ENCODE data around the gene CD209.

Gene CD209

DNA sequence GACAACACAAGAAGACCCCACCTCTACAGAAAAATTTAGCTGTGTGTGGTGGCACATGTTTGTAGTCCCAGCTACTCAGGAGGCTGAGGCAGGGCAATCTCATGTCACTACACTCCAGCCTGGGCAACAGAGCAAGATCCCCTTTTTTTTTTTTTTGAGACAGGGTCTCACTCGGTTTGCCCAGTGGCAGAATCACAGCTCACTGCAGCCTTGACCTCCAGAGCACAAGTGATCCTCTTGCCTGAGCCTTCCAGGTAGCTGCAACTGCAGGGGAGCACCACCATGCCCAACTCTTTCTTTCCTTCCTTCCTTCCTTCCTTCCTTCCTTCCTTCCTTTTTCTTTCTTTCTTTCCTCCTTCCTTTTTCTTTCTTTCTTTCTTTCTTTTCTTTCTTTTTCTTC lies 11.2 kb downstream of the CD209 start:
- no peak for DNase-seq

DNA sequence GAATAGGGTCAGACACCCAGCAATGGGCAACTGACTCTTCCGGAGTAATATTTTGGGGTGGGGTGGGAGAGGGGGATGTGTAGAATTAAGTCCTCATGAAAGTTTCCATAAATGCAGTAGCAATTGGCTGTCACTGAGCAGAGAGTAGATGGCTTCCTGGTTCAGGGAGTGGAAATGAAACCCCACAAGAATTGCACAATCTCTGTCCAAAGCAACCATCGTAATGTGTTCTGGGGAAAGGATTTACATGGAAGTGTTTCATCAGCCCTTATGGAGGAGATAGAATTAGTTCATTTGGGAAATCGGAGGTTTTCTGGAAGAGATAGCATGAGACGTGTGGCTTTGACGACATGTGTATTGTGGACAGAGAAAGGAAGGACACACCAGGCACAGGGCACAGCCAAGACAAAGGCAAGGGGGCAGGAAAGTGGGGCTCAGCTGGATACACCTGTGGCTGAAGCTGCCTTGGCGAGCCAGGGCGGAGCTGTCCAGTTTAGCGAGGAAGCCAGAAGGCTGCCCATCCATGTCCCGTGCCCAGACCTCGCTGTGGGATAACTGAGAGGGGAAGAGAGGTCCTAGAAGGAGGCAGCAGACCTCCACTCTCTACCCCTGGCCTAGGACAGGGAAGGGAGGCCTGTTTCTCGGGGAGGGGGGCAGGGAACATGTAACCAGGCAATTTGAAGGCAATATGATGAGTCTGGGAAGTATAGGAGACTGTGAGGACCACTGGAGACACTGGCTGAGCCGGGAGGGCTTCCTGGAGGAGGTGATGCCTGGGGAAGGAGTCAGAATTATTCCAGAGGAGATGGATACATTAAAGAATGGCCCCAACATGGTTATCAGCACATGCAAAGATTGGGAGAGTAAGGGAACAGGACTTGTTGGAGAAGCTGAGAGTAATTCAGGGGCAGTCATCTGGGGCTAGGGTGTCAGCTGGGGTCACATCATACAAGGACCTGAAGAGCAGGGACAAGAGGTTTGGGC lies 12.8 kb downstream of the CD209 start:
- no peak for DNase-seq

DNA sequence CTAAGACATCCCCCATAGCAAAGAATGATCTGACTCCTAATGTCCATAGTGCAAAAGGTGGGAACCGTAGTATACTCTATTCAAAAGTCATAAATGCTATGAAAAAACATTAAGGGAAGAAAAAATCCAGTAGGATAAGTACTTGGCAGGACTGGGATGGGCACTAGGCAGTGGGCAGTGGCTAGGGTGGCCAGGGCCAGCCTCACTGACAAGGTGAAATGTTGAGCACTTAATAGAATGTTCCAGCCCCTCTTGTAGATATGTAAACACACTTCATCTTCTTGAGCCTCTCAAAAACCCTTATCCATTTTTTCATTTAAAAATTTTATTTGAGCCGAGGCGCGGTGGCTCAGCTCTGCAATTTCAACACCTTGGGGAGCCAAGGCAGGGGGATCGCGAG lies 14.0 kb downstream of the CD209 start:
- DNase-seq: no peak

DNA sequence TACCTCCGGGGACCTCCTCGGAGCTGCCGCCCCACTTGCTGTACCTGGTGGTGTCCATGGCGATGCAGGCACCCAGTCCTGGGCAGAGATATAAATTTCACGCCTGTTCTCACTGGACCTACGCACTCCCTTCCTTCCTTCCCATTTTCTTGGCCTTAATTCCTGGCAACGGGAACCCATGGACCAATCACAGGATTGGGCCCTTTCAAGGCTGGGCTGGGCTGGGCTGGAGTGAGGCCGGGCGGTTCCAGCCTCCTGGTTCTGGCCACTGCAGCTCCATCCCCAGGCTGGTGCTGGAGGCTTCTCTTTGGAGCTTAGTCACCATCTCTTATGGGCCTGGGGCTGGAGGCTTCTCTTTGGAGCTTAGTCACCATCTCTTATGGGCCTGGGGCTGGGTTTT lies 15.3 kb downstream of the CD209 start, which contains the start of gene CLEC4G:
CLEC4G (minus strand) TSS at position 66 of the 400 bp plus-strand sequence; CDS start at position 58, 8 bp downstream.
- DNase-seq: no peak

- DNase-seq: no peak
Measured at GRCh38 chr19:7731615-7732014, 15.7 kb downstream of the CD209 start.

- no peak for DNase-seq
Measured at GRCh38 chr19:7731218-7731595, 16.1 kb downstream of the CD209 start.

DNA sequence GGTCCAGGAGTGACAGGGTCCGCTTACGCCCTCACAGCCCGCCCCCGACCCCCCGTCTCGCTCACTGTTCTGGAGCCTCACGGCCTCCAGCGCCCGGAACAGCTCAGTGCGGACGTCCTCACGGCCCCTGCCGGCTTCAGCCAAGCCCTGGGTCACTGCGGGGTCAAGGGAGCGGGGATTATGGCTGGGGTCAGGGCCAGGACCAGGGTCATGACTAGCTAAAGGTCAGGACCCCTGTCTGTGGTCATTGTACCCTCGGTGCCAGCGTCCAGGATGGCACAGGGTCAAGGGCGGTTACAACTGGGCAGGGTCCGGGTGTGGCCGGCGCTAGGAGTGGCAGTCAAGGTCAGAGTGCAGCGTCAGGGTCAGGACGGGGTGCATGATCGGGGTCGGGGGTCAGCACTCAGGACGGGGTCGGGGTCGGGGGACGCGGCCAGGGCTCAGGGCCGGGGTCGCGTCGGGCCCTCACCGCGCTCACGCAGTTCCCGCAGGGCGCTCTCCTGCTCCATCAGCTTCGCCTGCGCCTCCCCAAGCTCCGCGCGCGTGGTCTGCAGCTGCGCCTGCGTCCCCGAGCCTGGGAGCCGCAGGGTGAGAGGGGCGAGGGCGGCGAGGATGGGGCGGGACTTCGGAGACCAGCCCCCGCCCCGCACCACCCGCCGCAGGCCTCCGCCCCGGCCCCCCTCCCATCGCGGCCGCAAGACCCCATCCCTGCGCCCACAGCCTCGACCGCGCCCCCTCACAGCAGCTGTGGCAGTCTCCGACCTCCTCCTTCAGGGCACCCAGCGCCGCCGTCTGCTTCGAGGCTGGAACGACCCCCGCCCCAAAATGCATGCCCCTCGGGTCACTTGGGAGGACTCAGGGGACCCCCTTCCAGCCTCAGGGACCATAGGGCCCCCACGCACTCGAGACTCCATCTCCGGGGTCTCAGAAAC lies 16.8 kb downstream of the CD209 start:
- DNase-seq: no peak

GRCh38 chr19:7729831-7730285 lies 17.5 kb downstream of the CD209 start:
- DNase-seq: no peak

GRCh38 chr19:7729211-7729610 lies 18.1 kb downstream of the CD209 start:
- DNase-seq: no peak

GRCh38 chr19:7725791-7726190 lies 21.5 kb downstream of the CD209 start:
- no peak for DNase-seq

- no peak for DNase-seq
Measured at GRCh38 chr19:7722231-7722651, 25.1 kb downstream of the CD209 start.

GRCh38 chr19:7720351-7720750 lies 27.0 kb downstream of the CD209 start:
- no peak for DNase-seq

DNA sequence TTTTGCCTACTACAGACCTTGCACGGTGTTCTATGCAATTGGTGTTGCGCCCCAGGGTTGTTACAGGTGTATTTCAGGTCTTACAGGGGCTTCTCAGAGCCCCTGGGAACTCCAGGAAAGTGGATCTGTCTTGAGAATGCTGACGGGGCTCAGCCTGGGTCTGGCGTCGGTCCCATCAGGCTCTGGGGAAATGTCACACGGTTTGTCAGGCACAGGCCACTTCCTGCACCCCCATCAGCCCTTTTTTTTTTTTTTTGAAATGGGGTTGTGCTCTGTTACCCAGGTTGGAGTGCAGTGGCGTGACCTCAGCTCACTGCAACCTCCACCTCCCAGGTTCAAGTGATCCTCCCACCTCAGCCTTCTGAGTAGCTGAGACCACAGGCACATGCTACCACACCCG lies 28.7 kb downstream of the CD209 start:
- no peak for DNase-seq

DNA sequence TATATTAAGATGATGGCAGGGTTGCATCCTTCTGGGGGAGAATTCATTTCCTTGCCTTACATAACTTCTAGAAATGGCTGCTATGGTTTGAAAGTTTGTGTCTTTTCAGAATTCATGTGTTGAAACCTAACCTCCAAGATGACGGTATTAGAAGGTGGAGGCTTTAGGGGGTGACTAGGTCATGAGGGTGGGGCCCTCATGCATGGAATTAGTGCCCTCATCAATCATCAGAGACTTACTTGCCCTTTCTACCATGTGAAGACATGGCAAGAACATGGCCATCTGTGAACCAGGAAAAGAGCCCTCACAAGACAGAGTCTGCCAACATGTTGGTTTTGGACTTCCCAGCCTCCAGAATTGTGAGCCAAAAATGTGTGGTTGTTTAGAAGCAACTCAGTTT lies 30.6 kb downstream of the CD209 start:
- no peak for DNase-seq

DNA sequence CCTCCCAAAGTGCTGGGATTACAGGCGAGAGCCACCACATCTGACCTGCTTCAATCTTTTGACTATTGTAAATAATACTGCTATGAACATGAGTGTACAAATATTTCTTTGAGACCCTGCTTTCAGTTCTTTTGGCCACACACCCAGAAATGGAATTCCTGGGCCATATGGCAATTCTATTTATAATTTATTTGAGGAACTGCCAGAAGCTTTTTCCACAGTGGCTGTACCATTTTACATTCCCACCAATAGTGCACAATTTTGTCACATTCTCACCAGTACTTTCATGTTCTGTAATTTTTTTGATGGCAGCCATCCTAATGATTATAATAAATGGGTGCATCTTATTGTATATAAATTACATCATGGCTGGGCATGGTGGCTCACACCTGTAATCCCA lies 31.7 kb downstream of the CD209 start:
- no peak for DNase-seq

DNA sequence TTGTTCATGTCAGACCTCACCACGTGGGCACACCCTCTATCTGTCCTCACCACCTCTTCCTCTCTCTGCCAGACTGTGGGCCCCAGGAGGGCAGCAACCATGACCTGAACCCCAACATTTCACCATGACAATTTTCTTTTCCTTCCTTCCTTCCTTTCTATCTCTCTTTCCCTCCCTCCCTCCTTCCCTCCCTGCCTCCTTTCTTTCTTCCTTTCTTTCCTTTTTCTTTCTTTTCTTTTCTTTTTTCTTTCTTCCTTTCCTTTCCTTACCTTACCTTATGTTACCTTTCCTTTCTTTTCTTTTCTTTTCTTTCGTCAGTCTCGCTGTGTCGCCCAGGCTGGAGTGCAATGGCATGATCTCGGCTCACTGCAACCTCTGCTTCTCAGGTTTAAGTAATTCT lies 36.7 kb downstream of the CD209 start:
- no peak for DNase-seq

DNA sequence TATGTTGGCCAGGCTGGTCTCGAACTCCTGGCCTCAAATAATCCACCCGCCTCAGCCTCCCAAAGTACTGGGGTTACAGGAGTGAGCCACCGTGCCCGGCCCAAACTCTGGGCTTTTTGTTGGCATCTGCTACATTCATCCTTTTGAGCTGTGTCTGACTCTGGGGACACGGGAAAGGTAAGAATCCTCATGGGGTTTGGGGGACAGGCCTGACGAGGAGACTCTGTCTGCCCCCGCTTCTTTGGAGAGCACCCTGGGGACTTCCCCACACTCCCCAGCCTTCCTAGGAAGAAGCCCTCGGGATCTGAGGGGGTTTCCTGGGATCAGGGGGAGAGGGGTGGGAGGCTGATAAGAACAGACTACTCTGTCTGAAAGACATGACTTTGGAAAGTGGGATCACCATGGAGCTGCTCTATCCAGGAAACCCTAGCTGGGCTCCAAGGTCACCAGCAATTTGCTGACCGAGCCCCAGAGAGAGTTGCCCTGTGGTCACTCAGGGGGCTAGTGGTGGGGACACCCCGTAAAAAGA lies 37.3 kb downstream of the CD209 start:
- no peak for DNase-seq

GRCh38 chr19:7706955-7707456 lies 40.3 kb downstream of the CD209 start:
- no peak for DNase-seq

GRCh38 chr19:7706188-7706954 lies 41.0 kb downstream of the CD209 start:
- no peak for DNase-seq

- DNase-seq: peak; percentile 72
Measured at GRCh38 chr19:7705387-7706187, 41.7 kb downstream of the CD209 start.

Measured in activated CD4-positive, alpha-beta T cell treated with anti-CD3 and anti-CD28 coated beads, Interleukin-2, amount 50 U/mL, for 16 hours (primary cell).